Dendritic cell treated with granulocyte-macrophage colony-stimulating factor and Interleukin-4, amounts not matched to agents 40 ng/mL and 50 ng/mL, for 4 days (primary cell): ENCODE data around the gene NHLRC3.
A peak's percentile ranks its signal among the peaks of the same experiment; 100 is the strongest.

ENCODE experiments used
- H3K27ac Mint-ChIP-seq: one replicate; pipeline ENCODE4 v1.8.0; 2022; ENCODE audit warnings: mild to moderate bottlenecking, mixed read lengths
- H3K27me3 Mint-ChIP-seq: one replicate; pipeline ENCODE4 v1.8.0; 2022; ENCODE audit warnings: mild to moderate bottlenecking, mixed read lengths
- H3K36me3 Mint-ChIP-seq: one replicate; pipeline ENCODE4 v1.8.0; 2022; ENCODE audit warnings: low read depth, mixed read lengths
- H3K4me1 Mint-ChIP-seq: one replicate; pipeline ENCODE4 v1.8.0; 2022; ENCODE audit warnings: low read depth, mixed read lengths
- H3K4me3 Mint-ChIP-seq: one replicate; pipeline ENCODE4 v1.8.0; 2022; ENCODE audit warnings: mild to moderate bottlenecking, moderate library complexity, mixed read lengths
- H3K9me3 Mint-ChIP-seq: one replicate; pipeline ENCODE4 v1.8.0; 2022; ENCODE audit warnings: mixed read lengths
- intact Hi-C: fragments of 100-400 bp; cut with micrococcal nuclease; formaldehyde crosslinking; loops from one replicate; pipeline ENCODE4 v1.15.0; 2022

NHLRC3 gene

GRCh38 chr13:39032150-39032549 lies 6.1 kb upstream of the NHLRC3 start:
- Mint-ChIP-seq H3K9me3 (no peaks in the 10 kb centered on the region), H3K27me3 (no peaks in the 10 kb centered on the region), H3K4me1 (peaks cover 36% of the 10 kb centered on the region), H3K4me3 (no peak overlapping the region), H3K27ac (no peak overlapping the region), H3K36me3 (peaks cover 34% of the 10 kb centered on the region)
- intact Hi-C loops: loop anchor here (10.0 kb wide), 1 partner anchor 687 kb away; the partner anchor contains the start of gene UFM1

DNA sequence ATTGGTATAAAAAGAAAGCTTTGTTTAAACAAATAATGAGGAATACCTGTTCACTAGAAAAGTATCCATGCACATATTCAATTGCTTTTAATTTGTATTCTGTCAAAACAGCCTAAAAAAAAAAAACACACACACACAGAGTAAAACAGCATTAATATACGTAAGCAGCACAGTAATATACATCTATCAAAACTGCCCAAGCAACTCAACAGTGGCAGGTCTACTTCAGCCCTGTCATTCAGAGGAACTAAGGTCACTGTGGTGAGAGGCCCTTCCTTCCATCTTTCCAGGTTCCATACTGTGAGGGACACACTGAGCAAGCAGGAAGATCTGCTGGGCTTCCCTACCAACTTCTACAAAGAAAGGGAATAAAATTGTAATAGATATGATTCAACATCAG lies 4.2 kb upstream of the NHLRC3 start:
- H3K4me3 Mint-ChIP-seq: no peak overlapping the region
- H3K4me1 Mint-ChIP-seq: peaks cover 36% of the 10 kb centered on the region
- intact Hi-C loops: loop anchor here (10.0 kb wide), 1 partner anchor 689 kb away; the partner anchor contains the start of gene UFM1
- H3K36me3 Mint-ChIP-seq: peaks cover 25% of the 10 kb centered on the region
- H3K27me3 Mint-ChIP-seq: no peaks in the 10 kb centered on the region
- no peaks in the 10 kb centered on the region for H3K9me3 Mint-ChIP-seq
- no peak overlapping the region for H3K27ac Mint-ChIP-seq

DNA sequence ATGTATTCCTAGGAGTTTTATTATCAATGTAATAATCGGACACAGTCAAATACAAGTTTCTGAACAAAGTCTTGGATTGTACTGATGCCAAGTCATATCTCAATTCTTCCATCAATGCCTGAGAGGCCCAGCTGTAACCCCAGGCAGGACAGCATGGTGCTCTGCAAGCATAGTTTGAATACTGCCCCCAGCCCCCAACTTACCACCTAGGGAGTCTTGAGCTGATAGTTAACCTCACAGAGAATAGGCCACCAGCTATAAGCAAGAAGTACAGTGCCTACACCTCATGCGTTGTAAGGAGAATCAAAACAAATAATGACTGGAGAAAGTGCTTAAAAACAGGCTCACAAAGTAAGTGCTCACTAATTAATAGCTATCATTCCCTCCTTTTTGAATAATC lies 3.1 kb upstream of the NHLRC3 start:
- H3K4me1 Mint-ChIP-seq: peaks cover 36% of the 10 kb centered on the region
- intact Hi-C loops: loop anchor here (10.0 kb wide), 1 partner anchor 690 kb away; the partner anchor contains the start of gene UFM1
- H3K36me3 Mint-ChIP-seq: peaks cover 25% of the 10 kb centered on the region
- H3K27me3 Mint-ChIP-seq: no peaks in the 10 kb centered on the region
- H3K4me3 Mint-ChIP-seq: peak overlapping the region; percentile 90
- no peak overlapping the region for H3K27ac Mint-ChIP-seq
- no peaks in the 10 kb centered on the region for H3K9me3 Mint-ChIP-seq

GRCh38 chr13:39035799-39036198 lies 2.5 kb upstream of the NHLRC3 start:
- Mint-ChIP-seq H3K9me3 (no peaks in the 10 kb centered on the region), H3K4me3 (peak overlapping the region; percentile 90), H3K4me1 (peaks cover 38% of the 10 kb centered on the region), H3K36me3 (peaks cover 24% of the 10 kb centered on the region), H3K27me3 (no peaks in the 10 kb centered on the region), H3K27ac (no peak overlapping the region)
- intact Hi-C loops: loop anchor here (10.0 kb wide), 1 partner anchor 691 kb away; the partner anchor contains the start of gene UFM1

GRCh38 chr13:39036212-39036611 lies 2.0 kb upstream of the NHLRC3 start:
- intact Hi-C loops: loop anchor here (10.0 kb wide), 1 partner anchor 691 kb away; the partner anchor contains the start of gene UFM1
- Mint-ChIP-seq H3K9me3 (no peaks in the 10 kb centered on the region), H3K4me3 (peak overlapping the region; percentile 90), H3K36me3 (peaks cover 26% of the 10 kb centered on the region), H3K4me1 (peaks cover 41% of the 10 kb centered on the region), H3K27ac (no peak overlapping the region), H3K27me3 (no peaks in the 10 kb centered on the region)

- no peaks in the 10 kb centered on the region for H3K27me3 Mint-ChIP-seq
- no peaks in the 10 kb centered on the region for H3K9me3 Mint-ChIP-seq
- peak overlapping the region; percentile 99 for H3K27ac Mint-ChIP-seq
- peaks cover 41% of the 10 kb centered on the region for H3K4me1 Mint-ChIP-seq
- H3K36me3 Mint-ChIP-seq: peaks cover 26% of the 10 kb centered on the region
- peak overlapping the region; percentile 90 for H3K4me3 Mint-ChIP-seq
- intact Hi-C loops: loop anchor here (10.0 kb wide), 1 partner anchor 693 kb away; the partner anchor contains the start of gene UFM1
Observed at GRCh38 chr13:39037410-39037879, 811 bp upstream of the NHLRC3 start.

GRCh38 chr13:39038569-39039030 lies 344 bp downstream of the NHLRC3 start:
- peak overlapping the region; percentile 90 for H3K4me3 Mint-ChIP-seq
- no peaks in the 10 kb centered on the region for H3K27me3 Mint-ChIP-seq
- peaks cover 38% of the 10 kb centered on the region for H3K36me3 Mint-ChIP-seq
- peaks cover 46% of the 10 kb centered on the region for H3K4me1 Mint-ChIP-seq
- H3K27ac Mint-ChIP-seq: peak overlapping the region; percentile 99
- H3K9me3 Mint-ChIP-seq: no peaks in the 10 kb centered on the region
- intact Hi-C loops: loop anchor here (10.0 kb wide), 1 partner anchor 694 kb away; the partner anchor contains the start of gene UFM1

- Mint-ChIP-seq H3K4me3 (peak overlapping the region; percentile 90), H3K9me3 (no peaks in the 10 kb centered on the region), H3K4me1 (peaks cover 45% of the 10 kb centered on the region), H3K36me3 (peaks cover 39% of the 10 kb centered on the region), H3K27ac (peak overlapping the region; percentile 99), H3K27me3 (no peaks in the 10 kb centered on the region)
- intact Hi-C loops: loop anchor here (10.0 kb wide), 1 partner anchor 694 kb away; the partner anchor contains the start of gene UFM1
Observed at GRCh38 chr13:39039041-39039440, 785 bp downstream of the NHLRC3 start.

DNA sequence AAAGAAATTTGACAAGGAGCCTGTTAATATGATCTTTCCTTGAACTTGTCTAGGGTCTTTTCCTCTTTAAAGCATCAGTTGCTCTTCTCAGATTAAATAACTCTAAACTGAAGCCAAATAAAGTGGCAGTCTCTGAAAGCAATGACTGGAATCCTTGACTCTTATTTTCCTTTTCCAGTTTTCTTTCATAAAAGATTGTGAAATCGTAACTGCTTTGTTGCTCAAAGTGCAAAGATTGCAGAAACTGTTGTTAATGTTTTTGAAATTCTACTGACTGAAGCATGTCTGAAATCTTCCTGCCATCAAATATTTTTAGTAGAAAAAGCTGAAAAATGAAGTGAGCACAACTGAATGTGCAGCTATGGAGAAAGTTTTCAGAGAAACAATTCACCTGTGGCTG lies 1.9 kb downstream of the NHLRC3 start:
- H3K27ac Mint-ChIP-seq: peak overlapping the region; percentile 99
- H3K9me3 Mint-ChIP-seq: no peaks in the 10 kb centered on the region
- H3K36me3 Mint-ChIP-seq: peaks cover 48% of the 10 kb centered on the region
- no peaks in the 10 kb centered on the region for H3K27me3 Mint-ChIP-seq
- intact Hi-C loops: no loop called here
- peaks cover 37% of the 10 kb centered on the region for H3K4me1 Mint-ChIP-seq
- H3K4me3 Mint-ChIP-seq: peak overlapping the region; percentile 90

GRCh38 chr13:39044536-39044935 lies 6.3 kb downstream of the NHLRC3 start:
- Mint-ChIP-seq H3K27me3 (no peaks in the 10 kb centered on the region), H3K4me3 (no peak overlapping the region), H3K36me3 (peaks cover 76% of the 10 kb centered on the region), H3K4me1 (peaks cover 29% of the 10 kb centered on the region), H3K9me3 (no peaks in the 10 kb centered on the region), H3K27ac (no peak overlapping the region)
- intact Hi-C loops: no loop called here

DNA sequence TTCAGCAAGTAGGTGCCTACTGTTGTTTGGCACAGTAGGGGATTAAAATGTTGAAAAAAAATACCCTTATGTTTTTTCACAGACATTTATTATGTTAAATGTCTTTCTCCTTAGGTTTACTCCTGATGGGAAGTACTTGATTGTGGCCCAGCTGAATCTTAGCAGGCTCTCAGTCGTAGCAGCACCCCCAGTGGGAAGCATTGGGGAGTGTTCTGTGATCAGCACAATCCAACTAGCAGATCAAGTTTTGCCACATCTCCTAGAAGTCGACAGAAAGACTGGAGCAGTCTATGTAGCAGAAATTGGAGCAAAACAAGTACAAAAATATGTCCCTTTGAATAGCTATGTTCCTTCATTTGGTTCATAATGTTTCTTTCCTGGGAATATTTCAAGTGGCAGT lies 9.3 kb downstream of the NHLRC3 start:
- H3K4me1 Mint-ChIP-seq: peaks cover 16% of the 10 kb centered on the region
- no peaks in the 10 kb centered on the region for H3K9me3 Mint-ChIP-seq
- H3K4me3 Mint-ChIP-seq: no peak overlapping the region
- intact Hi-C loops: no loop called here
- peaks cover 65% of the 10 kb centered on the region for H3K36me3 Mint-ChIP-seq
- no peaks in the 10 kb centered on the region for H3K27me3 Mint-ChIP-seq
- no peak overlapping the region for H3K27ac Mint-ChIP-seq

- no peaks in the 10 kb centered on the region for H3K27me3 Mint-ChIP-seq
- peaks cover 64% of the 10 kb centered on the region for H3K36me3 Mint-ChIP-seq
- H3K4me1 Mint-ChIP-seq: peaks cover 12% of the 10 kb centered on the region
- no peaks in the 10 kb centered on the region for H3K9me3 Mint-ChIP-seq
- H3K4me3 Mint-ChIP-seq: no peak overlapping the region
- no peak overlapping the region for H3K27ac Mint-ChIP-seq
- intact Hi-C loops: no loop called here
Observed at GRCh38 chr13:39048806-39049205, 10.6 kb downstream of the NHLRC3 start.

- Mint-ChIP-seq H3K36me3 (peaks cover 59% of the 10 kb centered on the region), H3K27me3 (no peaks in the 10 kb centered on the region)
- intact Hi-C loops: no loop called here
Observed at GRCh38 chr13:39049274-39049673, 11.0 kb downstream of the NHLRC3 start.

GRCh38 chr13:39051157-39051556 lies 12.9 kb downstream of the NHLRC3 start:
- peaks cover 12% of the 10 kb centered on the region for H3K4me1 Mint-ChIP-seq
- H3K4me3 Mint-ChIP-seq: no peak overlapping the region
- H3K36me3 Mint-ChIP-seq: peaks cover 52% of the 10 kb centered on the region
- intact Hi-C loops: loop anchor here (5.0 kb wide), 2 partner anchors 211 to 561 kb away; no protein-coding TSS in a partner anchor
- H3K27me3 Mint-ChIP-seq: no peaks in the 10 kb centered on the region
- no peak overlapping the region for H3K27ac Mint-ChIP-seq
- peaks cover 6% of the 10 kb centered on the region for H3K9me3 Mint-ChIP-seq

More at GRCh38 chr13:39049274-39049673, 11.0 kb downstream of the NHLRC3 start:
- no peaks in the 10 kb centered on the region for H3K9me3 Mint-ChIP-seq
- no peak overlapping the region for H3K27ac Mint-ChIP-seq
- peaks cover 12% of the 10 kb centered on the region for H3K4me1 Mint-ChIP-seq
- no peak overlapping the region for H3K4me3 Mint-ChIP-seq
